ENCODE data around the gene HBZ.

The HBZ gene

DNA sequence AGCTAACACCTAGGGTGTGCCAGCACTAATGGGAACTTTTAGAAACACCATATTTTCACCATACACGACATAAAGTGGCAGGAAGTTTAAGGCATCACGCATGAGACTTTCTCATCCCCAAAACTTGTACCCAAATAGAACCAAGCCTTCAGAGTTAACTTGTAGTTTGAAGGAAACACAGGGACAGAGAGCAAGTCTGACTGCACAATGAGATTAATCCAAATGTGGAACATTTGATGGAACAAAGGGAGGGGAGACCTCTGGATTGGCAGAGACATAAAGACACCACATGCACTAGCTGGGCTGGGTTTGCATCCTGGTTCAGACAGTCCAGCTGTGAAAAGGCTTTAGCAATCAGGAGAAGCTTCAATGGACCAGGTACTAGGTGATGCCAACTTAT is 38.1 kb upstream of the HBZ start:
- TF ChIP-seq, protein P1, sequence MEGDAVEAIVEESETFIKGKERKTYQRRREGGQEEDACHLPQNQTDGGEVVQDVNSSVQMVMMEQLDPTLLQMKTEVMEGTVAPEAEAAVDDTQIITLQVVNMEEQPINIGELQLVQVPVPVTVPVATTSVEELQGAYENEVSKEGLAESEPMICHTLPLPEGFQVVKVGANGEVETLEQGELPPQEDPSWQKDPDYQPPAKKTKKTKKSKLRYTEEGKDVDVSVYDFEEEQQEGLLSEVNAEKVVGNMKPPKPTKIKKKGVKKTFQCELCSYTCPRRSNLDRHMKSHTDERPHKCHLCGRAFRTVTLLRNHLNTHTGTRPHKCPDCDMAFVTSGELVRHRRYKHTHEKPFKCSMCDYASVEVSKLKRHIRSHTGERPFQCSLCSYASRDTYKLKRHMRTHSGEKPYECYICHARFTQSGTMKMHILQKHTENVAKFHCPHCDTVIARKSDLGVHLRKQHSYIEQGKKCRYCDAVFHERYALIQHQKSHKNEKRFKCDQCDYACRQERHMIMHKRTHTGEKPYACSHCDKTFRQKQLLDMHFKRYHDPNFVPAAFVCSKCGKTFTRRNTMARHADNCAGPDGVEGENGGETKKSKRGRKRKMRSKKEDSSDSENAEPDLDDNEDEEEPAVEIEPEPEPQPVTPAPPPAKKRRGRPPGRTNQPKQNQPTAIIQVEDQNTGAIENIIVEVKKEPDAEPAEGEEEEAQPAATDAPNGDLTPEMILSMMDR (IDR thresholded peaks at IDR 0.05; ENCODE audit: control insufficient read depth, insufficient read depth, low read depth, low read length, missing control alignments) = no peak
- no peak overlapping the region for H3K4me3 ChIP-seq (ENCODE audit: control insufficient read depth, low read depth, low read length)
- DNase-seq (ENCODE audit: low read depth) = no peak

DNA sequence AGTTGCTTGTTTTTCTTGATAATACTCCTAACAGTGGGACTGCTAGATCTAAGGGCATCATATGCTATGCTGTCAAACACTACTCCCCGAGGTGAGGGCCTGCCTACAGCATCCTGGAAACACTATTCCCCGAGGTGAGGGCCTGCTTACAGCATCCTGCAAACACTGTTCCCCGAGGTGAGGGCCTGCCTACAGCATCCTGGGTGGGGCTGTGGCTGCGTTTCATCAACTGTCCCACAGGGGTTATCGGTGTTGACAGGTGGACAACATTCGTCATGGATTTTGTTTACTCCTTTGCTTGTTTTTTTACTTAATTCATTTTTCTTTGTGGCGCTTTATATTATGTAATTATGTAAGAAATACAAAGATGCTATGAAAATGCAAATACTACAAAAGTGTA is 36.4 kb upstream of the HBZ start:
- TF ChIP-seq, protein P1 (IDR thresholded peaks at IDR 0.05; ENCODE audit: control insufficient read depth, insufficient read depth, low read depth, low read length, missing control alignments) = no peak
- H3K4me3 ChIP-seq (ENCODE audit: control insufficient read depth, low read depth, low read length) = no peak overlapping the region
- no peak for DNase-seq (ENCODE audit: low read depth)

DNA sequence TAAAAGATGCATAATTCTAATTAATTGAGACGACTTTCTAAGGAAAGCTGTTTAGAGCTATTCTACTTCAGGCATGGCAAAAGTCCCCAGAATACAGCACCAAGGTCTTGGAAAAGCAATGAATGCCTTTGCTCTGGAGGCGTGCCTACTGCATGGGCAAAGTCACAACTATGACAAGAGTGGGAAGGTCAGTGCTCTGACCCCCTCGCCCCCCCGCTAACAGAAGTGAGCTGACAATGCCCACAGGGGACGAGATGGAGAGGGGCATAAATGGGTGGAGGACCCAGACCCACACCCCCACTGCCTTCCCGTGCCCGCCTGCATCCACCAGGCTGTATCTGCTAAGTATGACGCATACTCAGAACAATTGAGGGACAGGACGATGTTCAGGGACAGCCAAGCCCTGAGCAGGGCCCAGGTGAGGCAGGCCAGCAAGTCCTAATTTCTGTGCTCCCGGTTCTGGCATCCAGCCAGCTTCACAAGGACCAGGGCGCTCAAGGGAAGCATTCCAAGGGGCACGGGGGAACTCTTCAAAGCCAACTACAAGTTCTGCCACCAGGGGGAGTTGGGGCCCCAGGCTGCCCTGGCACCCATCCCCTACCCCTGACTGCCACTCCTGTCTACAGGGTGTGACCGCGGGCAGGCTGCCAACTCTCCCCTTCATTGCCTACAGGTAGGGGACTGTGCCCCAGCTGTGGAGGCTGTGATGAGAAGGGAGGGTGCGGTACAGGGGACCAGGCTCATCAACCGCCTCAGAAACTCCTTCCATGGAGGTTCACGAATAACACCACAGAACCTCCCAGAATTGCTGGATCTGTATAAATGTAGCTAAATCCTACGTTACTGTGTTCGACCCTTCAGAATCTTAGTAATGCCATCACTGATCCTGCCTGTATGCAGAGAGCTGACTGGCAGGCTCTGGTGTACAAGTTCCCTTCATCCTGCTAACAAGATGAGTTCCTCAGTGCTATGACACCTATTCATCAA is 34.8 kb upstream of the HBZ start:
- no peak overlapping the region for H3K4me3 ChIP-seq (ENCODE audit: control insufficient read depth, low read depth, low read length)
- TF ChIP-seq, protein P1 (IDR thresholded peaks at IDR 0.05; ENCODE audit: control insufficient read depth, insufficient read depth, low read depth, low read length, missing control alignments) = peak; percentile 70
- DNase-seq (ENCODE audit: low read depth) = no peak

DNA sequence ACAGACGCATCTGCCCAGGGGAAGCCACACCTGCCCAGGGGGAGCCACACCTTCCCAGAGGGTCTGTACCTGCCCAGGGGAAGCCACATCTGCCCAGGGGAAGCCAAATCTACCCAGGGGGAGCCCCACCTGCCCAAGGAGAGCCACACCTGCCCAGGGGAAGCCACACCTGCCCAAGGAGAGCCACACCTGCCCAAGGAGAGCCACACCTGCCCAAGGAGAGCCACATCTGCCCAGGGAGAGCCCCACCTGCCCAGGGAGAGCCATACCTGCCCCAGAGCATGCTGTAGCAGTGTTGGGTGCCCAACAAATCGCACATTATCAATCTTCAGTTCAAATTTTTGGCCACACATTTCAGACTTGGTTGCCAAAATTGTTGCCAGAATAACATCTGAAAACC is 33.6 kb upstream of the HBZ start:
- no peak overlapping the region for H3K4me3 ChIP-seq (ENCODE audit: control insufficient read depth, low read depth, low read length)
- TF ChIP-seq, protein P1 (IDR thresholded peaks at IDR 0.05; ENCODE audit: control insufficient read depth, insufficient read depth, low read depth, low read length, missing control alignments) = no peak
- no peak for DNase-seq (ENCODE audit: low read depth)

DNA sequence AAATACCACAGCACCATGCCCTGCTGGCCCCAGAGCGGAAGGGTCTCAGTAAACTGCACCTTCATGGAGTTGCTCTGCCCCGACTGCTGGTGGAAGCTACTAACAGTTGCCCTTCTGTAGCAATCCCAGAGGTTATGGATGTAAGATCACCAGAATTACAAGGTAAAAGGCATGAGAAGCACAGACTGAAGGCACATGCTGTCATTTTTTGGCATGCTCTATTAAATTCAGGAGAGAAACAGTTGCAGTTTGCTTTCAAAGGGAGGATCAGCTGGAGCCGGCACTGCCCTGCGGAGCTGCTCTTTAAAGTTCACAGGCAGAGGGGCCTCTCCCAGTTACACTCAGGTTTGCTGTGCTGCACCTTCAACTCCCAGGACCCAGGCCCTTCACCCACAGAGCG is 33.1 kb upstream of the HBZ start:
- DNase-seq (ENCODE audit: low read depth) = no peak
- TF ChIP-seq, protein P1 (IDR thresholded peaks at IDR 0.05; ENCODE audit: control insufficient read depth, insufficient read depth, low read depth, low read length, missing control alignments) = no peak
- H3K4me3 ChIP-seq (ENCODE audit: control insufficient read depth, low read depth, low read length) = no peak overlapping the region

DNA sequence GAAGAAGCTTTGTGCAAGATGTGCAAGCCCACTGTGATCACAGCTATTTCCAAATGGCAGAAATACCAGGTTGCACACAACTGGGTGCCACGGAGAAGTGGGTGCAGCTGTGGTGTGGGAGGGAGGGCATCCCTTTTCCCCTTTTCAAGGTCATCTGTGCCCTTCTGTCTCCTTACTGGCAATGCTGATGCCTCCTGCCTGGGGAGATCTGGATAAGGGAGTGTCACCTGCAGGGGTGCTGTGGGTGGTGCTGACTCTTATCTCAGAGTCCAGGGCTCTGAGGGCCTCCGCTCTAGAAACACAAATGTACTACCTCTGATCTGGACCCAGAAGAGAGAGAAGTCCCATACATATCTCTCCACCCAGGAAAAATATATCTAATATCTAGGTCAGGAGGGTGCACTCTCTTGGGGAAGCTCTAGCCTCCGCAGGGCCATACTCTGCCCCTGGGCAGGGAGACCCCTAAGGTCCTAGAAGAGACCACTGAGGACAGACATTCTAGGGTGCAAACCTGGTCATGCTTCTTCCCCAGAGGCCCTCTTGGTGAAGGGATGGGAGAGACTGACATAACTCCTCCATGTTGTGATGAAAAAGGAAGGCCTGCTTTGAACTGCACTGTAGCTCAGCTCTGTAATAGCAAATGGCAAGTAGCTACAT is 32.5 kb upstream of the HBZ start:
- TF ChIP-seq, protein P1 (IDR thresholded peaks at IDR 0.05; ENCODE audit: control insufficient read depth, insufficient read depth, low read depth, low read length, missing control alignments) = no peak
- no peak for DNase-seq (ENCODE audit: low read depth)
- H3K4me3 ChIP-seq (ENCODE audit: control insufficient read depth, low read depth, low read length) = no peak overlapping the region

All from AG09309 (cell line).